ENCODE results near the gene ZBTB25. TPM values are rescaled to one million over a fixed set of nuclear protein-coding genes. Genes with fewer than 3 reads are reported as not detected.
"Not testable (repeated sequence)": the region's sequence is repeated elsewhere in the genome, so short reads cannot be mapped to it uniquely, and the experiment has no call there.

The ZBTB25 gene
- total RNA-seq, 1 experiment from 2014 or later = 6.0 TPM

GRCh38 chr14:64517667-64518066 is 14.0 kb upstream of the ZBTB25 start:
- not testable (repeated sequence) for DNase-seq (ENCODE audit: low read depth)

- no peak for DNase-seq (ENCODE audit: low read depth)
Measured at GRCh38 chr14:64516969-64517368, 13.3 kb upstream of the ZBTB25 start.

DNA sequence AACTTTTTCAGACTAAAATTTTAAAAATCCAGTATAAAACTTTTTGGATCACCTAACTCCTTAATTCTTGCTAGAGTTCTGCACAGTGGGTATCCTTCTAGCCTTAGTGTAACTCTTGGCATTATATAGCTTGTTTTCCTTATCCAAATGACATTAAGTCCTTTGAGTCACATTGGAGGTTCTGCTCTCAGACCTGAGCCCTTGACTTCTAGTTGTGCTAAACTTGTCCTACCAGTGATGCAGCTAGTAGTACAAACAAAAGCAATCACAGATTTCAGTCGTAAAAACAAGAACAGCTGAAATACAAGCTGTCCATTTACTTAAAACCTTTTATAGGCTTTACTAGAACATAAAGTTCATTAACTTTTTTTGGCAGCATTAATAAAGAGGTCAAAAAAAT is 11.4 kb upstream of the ZBTB25 start:
- DNase-seq (ENCODE audit: low read depth) = no peak

DNA sequence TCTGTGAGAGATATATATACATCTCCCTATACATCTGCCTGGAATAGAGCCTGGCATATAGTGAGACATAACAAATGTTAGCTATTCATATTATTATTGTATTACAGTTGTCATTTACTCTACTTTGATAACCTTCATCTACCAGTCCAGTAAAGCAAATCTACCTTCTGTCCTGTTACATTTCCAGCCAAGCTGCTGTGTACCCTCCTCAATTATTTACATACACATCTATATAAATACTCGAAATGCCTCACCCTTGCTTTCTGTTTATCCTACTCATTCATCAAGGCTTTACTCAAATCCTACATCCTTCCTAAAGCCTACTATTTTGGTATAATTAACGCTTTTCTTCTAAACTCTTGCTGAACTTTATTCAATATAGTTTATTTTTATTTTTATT is 9.6 kb upstream of the ZBTB25 start:
- no peak for DNase-seq (ENCODE audit: low read depth)

GRCh38 chr14:64510825-64511671 is 7.4 kb upstream of the ZBTB25 start:
- peak; percentile 56 for DNase-seq (ENCODE audit: low read depth)

DNA sequence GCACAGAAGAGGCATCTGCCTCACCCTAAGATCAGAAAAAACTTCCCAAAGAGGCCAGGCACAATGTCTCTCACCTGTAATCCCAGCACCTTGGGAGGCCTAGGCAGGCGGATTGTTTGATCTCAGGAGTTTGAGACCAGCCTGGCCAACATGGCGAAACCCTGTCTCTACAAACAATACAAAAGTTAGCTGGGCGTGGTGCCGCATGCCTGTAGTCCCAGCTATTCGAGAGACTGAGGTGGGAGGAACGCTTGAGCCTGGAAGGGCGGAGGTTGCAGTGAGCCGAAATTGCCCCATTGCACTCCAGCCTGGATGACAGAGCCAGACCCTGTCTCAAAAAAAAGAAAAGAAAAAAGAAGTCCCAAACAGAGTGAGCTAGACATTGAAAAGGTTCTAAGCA is 5.4 kb upstream of the ZBTB25 start:
- no peak for DNase-seq (ENCODE audit: low read depth)

DNA sequence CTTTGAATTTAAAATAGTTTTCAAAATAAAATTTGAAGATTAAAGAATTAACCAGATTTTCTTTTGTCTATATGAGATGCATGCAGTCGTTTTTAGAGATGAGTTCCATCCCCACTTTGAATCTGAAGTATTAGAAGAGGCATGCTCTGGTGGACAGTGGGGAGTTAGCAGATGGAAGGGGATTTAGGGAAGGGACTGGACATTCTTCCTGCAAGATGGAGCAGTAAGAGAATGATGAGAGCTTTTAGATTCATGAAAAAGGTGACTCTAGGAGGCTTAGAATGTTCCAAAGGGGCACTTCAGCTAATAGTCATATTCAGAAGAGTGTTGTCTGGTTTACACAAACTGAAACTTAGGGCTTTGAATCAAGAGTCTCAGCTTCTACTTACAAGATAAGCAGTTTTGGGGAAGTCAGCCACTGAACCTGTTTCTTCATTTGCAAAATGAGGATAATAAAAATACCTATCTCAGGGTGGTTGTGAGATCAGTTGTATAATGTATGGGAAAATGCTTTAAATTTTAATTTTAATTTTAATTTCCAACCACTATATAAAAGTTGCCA is 4.7 kb upstream of the ZBTB25 start:
- no peak for DNase-seq (ENCODE audit: low read depth)

DNA sequence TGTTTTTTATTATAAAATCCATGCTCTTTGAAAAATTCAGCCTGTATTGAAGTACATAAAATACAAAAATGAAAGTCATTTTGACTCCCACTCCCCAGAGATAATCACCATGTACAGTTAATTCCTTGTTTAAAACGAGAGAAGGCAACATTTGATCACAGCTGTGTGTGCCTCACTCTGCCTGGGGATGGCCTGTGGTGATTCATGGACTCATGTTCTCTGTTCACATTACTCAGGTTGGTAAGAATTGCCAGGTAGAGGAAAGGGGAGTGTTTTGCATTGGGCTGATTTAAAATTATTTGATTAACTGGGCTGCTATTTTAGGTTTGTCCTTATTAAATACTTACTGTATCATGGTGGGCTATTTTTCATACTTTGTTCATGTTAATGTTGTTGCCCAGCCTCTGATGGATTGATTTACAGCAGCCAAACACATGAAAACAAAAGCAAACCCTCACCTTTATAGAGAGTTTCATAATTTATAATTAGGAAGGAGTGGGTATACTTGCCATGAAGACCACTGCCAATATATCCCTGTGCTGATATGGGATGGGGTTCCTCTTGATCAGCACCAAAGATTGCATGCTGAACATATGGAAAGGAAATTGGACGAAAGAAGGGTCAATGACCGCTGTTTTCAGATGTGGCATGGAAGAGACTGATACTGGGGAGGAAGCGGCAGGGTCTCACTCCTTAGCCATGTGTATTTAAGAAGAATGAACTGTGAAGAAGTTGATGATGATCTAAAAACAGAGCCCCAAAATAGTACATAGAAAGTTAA is 3.9 kb upstream of the ZBTB25 start:
- DNase-seq (ENCODE audit: low read depth) = no peak

- DNase-seq (ENCODE audit: low read depth) = no peak
Measured at GRCh38 chr14:64506721-64507120, 3.1 kb upstream of the ZBTB25 start.

GRCh38 chr14:64504897-64505794 is 1.5 kb upstream of the ZBTB25 start:
- peak; percentile 85 for DNase-seq (ENCODE audit: low read depth)

GRCh38 chr14:64504310-64504896 is 765 bp upstream of the ZBTB25 start, which contains the start of gene ZBTB1:
ZBTB1 (plus strand) TSS chr14:64504770; CDS start chr14:64521505, 16,735 bp downstream.
- peak; percentile 86 for DNase-seq (ENCODE audit: low read depth)

DNA sequence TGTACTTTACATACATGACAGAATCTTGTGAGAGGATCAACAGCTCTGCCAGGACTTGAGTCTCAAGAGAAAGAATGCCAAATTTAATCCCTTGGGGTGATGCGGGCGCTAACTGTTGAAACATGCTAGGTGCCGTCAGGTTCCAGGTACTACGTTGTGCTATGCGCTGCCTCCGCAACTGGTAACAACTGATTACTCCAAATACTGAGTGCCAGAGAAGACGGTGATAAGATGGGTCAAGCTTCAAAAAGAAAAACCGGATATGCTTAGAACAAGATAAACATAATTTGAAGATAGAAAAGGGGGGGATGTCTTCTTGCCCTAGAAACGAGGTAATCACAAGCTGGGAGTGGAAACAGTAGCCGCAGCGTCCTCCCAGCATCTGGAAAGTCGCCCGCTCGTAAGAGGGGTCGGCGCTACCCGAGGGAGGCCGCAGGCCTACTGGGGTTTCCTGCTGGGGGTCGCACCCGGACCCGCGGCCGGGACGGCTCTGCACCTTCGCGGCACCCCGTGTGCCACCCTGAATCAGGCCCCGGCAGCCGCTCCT is 678 bp downstream of the ZBTB25 start:
- no peak for DNase-seq (ENCODE audit: low read depth)

GRCh38 chr14:64502456-64502855 is 1.2 kb downstream of the ZBTB25 start:
- DNase-seq (ENCODE audit: low read depth) = no peak

GRCh38 chr14:64501411-64502171 is 2.0 kb downstream of the ZBTB25 start:
- peak; percentile 79 for DNase-seq (ENCODE audit: low read depth)

GRCh38 chr14:64500088-64500487 is 3.5 kb downstream of the ZBTB25 start:
- DNase-seq (ENCODE audit: low read depth) = no peak

DNA sequence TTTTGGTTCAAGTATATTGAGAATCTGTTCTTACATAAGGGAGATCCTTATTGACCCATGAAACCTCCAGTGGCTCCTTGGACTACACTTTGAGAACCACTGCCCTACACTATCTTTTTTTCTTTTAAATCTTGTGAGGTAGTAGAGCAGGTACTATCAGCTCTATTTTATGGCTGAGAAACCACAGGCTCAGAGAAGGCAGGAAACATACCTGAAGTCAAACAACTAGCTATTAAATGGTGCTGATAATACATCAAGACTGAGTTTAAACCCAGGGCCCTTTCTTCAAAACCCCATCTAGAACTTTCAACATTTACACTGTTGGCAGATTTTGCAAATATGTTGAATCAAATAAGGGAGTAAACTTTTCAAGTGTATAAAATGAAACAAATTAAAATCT is 6.9 kb downstream of the ZBTB25 start:
- DNase-seq (ENCODE audit: low read depth) = no peak

GRCh38 chr14:64495252-64495651 is 8.4 kb downstream of the ZBTB25 start:
- no peak for DNase-seq (ENCODE audit: low read depth)

GRCh38 chr14:64493455-64493854 is 10.2 kb downstream of the ZBTB25 start:
- no peak for DNase-seq (ENCODE audit: low read depth)

DNA sequence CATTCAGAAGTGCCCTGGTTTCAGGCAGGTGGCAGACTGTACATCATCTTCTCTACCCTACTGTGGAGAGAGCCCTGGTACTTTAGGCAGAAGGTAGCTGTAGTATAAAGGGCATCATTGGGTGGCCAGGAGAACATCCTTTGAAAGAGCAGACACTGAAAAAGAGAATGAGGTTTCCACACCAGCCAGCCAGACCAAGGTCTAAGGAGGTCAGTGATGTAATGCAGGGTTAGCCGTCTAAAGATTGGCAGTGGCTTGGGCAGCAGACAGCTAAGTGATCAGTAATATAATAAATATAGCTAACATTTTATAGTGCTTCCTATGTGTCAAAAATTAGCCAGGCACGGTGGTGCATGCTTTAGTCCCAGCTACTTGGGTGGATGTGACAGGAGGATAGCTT is 12.0 kb downstream of the ZBTB25 start:
- DNase-seq (ENCODE audit: low read depth) = no peak
